HepG2 (cell line): ENCODE results near the gene MINDY3. TPM values are rescaled to one million over a fixed set of nuclear protein-coding genes. Genes with fewer than 3 reads are reported as not detected.
A peak's percentile ranks its signal among the peaks of the same experiment; 100 is the strongest.

Experiments used
- ADNP ChIP-seq: sonication (generic); formaldehyde crosslinking; IDR thresholded peaks from 2 replicates; pipeline ENCODE4 v1.4.0; 2020; ENCODE audit warnings: missing genetic modification reagents
- ATF7 ChIP-seq, 2 experiments: fragments of 450-650 bp in 1 of 2; sonication (generic) in 1 of 2; formaldehyde crosslinking in 1 of 2; IDR thresholded peaks; 2 replicates each; pipeline versions ENCODE4 v1.4.0 to v1.6.1; 2016 to 2020; ENCODE audit warnings: antibody characterized with exemption in 1 of 2, mild to moderate bottlenecking in 1 of 2, missing genetic modification reagents in 1 of 2
- CREB1 ChIP-seq, 2 experiments: fragments of 450-650 bp in 1 of 2; IDR thresholded peaks; 2 replicates each; pipeline ENCODE4 v1.6.1; 2016 to 2017; ENCODE audit warnings: control low read depth in 1 of 2, mild to moderate bottlenecking in 1 of 2, missing compliant biosample characterization in 1 of 2, missing genetic modification characterization in 1 of 2
- EED ChIP-seq: sonication (generic); formaldehyde crosslinking; IDR thresholded peaks from 2 replicates; pipeline ENCODE4 v1.5.0; 2020; ENCODE audit warnings: mild to moderate bottlenecking, missing genetic modification reagents
- ETV6 ChIP-seq: sonication (generic); formaldehyde crosslinking; conservative IDR thresholded peaks from 2 replicates; pipeline ENCODE4 v1.4.0; 2020; ENCODE audit warnings: missing genetic modification reagents
- HNRNPUL1 ChIP-seq: fragments of 200-400 bp; formaldehyde crosslinking; IDR thresholded peaks from 2 replicates; pipeline ENCODE4 v1.6.1; 2017; ENCODE audit warnings: low read depth, mild to moderate bottlenecking, low read length, moderate library complexity
- HOXD1 ChIP-seq: sonication (generic); formaldehyde crosslinking; IDR thresholded peaks from 2 replicates; pipeline ENCODE4 v1.5.0; 2020; ENCODE audit warnings: missing genetic modification reagents
- KMT2A ChIP-seq: sonication (generic); formaldehyde crosslinking; IDR thresholded peaks from 2 replicates; pipeline ENCODE4 v1.4.0; 2020; ENCODE audit warnings: missing genetic modification reagents
- KMT2B ChIP-seq: IDR thresholded peaks from 2 replicates; pipeline ENCODE4 v1.6.1; 2016; ENCODE audit warnings: missing genetic modification reagents, missing compliant biosample characterization
- PHF8 ChIP-seq: sonication (generic); formaldehyde crosslinking; IDR thresholded peaks from 2 replicates; pipeline ENCODE4 v1.5.0; 2020; ENCODE audit warnings: missing genetic modification reagents
- REL ChIP-seq: sonication (generic); formaldehyde crosslinking; conservative IDR thresholded peaks from 2 replicates; pipeline ENCODE4 v1.8.0; 2022; ENCODE audit warnings: mild to moderate bottlenecking, missing genetic modification reagents, moderate library complexity
- SAP130 ChIP-seq: IDR thresholded peaks from 2 replicates; pipeline ENCODE4 v1.6.1; 2016; ENCODE audit warnings: low read depth
- SIN3A ChIP-seq: IDR thresholded peaks from 2 replicates; pipeline ENCODE4 v1.6.1; 2011; ENCODE audit warnings: low read depth, mild to moderate bottlenecking, control low read depth, low read length, borderline replicate concordance
- TOE1 ChIP-seq: sonication (generic); formaldehyde crosslinking; IDR thresholded peaks from 2 replicates; pipeline ENCODE4 v1.4.0; 2020; ENCODE audit warnings: mild to moderate bottlenecking, missing genetic modification reagents
- YEATS2 ChIP-seq: sonication (generic); formaldehyde crosslinking; IDR thresholded peaks from 2 replicates; pipeline ENCODE4 v1.4.0; 2020; ENCODE audit warnings: missing genetic modification reagents, borderline replicate concordance
- ZMYM2 ChIP-seq: sonication (generic); formaldehyde crosslinking; IDR thresholded peaks from 2 replicates; pipeline ENCODE4 v1.8.0; 2022; ENCODE audit warnings: mild to moderate bottlenecking, missing genetic modification reagents
- ZNF20 ChIP-seq: sonication (generic); formaldehyde crosslinking; IDR thresholded peaks from 2 replicates; pipeline ENCODE4 v1.4.0; 2020; ENCODE audit warnings: mild to moderate bottlenecking, moderate library complexity, missing genetic modification reagents
- ZNF3 ChIP-seq: IDR thresholded peaks from 2 replicates; pipeline ENCODE4 v1.7.0; 2017; ENCODE audit warnings: inconsistent platforms
- ZNF672 ChIP-seq: sonication (generic); formaldehyde crosslinking; IDR thresholded peaks from 2 replicates; pipeline ENCODE4 v1.8.1; 2022; ENCODE audit warnings: missing genetic modification reagents
- ZNF766 ChIP-seq: sonication (generic); formaldehyde crosslinking; IDR thresholded peaks from 2 replicates; pipeline ENCODE4 v1.5.0; 2020; ENCODE audit warnings: missing genetic modification reagents, borderline replicate concordance
- ZNF773 ChIP-seq: sonication (generic); formaldehyde crosslinking; IDR thresholded peaks from 2 replicates; pipeline ENCODE4 v1.4.0; 2020; ENCODE audit warnings: missing genetic modification reagents, borderline replicate concordance
- ZNF816 ChIP-seq: sonication (generic); formaldehyde crosslinking; IDR thresholded peaks from 2 replicates; pipeline ENCODE4 v1.8.0; 2022; ENCODE audit warnings: missing genetic modification reagents, mild to moderate bottlenecking, borderline replicate concordance
- ZNF839 ChIP-seq: sonication (generic); formaldehyde crosslinking; IDR thresholded peaks from 2 replicates; pipeline ENCODE4 v1.4.0; 2020; ENCODE audit warnings: missing genetic modification reagents, mild to moderate bottlenecking, borderline replicate concordance
- ZSCAN31 ChIP-seq: sonication (generic); formaldehyde crosslinking; IDR thresholded peaks from 2 replicates; pipeline ENCODE4 v1.5.0; 2020; ENCODE audit warnings: low read depth, mild to moderate bottlenecking, missing genetic modification reagents
- polyA plus RNA-seq, 8 experiments: library from polyadenylated mRNA; depleted of rRNA in 3 of 8; stranded (reverse) in 7 of 8; unstranded in 1 of 8; fragments of >200 nt; fragmentation: Illumina TruSeq in 4 of 8; extraction: Trizol in 4 of 8; gene quantifications; 2 replicates each; pipeline versions ENCODE4 v1.2.1 to v1.2.3, GENCODE V29; 2011 to 2016; ENCODE audit warnings: low read depth in 4 of 8, missing spikeins in 1 of 8, mixed read lengths in 1 of 8; ENCODE audit not compliant: insufficient read depth in 1 of 8
- total RNA-seq, 5 experiments: library from RNA; depleted of rRNA; stranded (reverse); fragments of >200 nt; fragmentation: Illumina TruSeq; extraction: Trizol; gene quantifications; 2 replicates each; pipeline ENCODE4 v1.2.3, GENCODE V29; 2016; ENCODE audit warnings: low read depth in 1 of 5
- TF ChIP-seq, protein P1 (sequence below): IDR thresholded peaks from 2 replicates; pipeline ENCODE4 v1.6.1; 2012; ENCODE audit warnings: low read depth, low read length, improper control_type of control experiment
- TF ChIP-seq, protein P2 (sequence below): sonication (generic); formaldehyde crosslinking; conservative IDR thresholded peaks from 2 replicates; pipeline ENCODE4 v1.4.0; 2020; ENCODE audit warnings: missing genetic modification reagents
- TF ChIP-seq, protein P3 (sequence below): sonication (generic); formaldehyde crosslinking; IDR thresholded peaks from 2 replicates; pipeline ENCODE4 v1.4.0; 2020; ENCODE audit warnings: mild to moderate bottlenecking, missing genetic modification reagents
- TF ChIP-seq, protein P4 (sequence below): sonication (generic); formaldehyde crosslinking; IDR thresholded peaks from 2 replicates; pipeline ENCODE4 v1.5.0; 2020; ENCODE audit warnings: missing genetic modification reagents

MINDY3 gene
- total and polyA plus RNA-seq, 2 of the 13 experiments (the other 11 are each of a cell fraction or from before 2014, with no cell fraction given), result 6.4 to 17.5 TPM

DNA sequence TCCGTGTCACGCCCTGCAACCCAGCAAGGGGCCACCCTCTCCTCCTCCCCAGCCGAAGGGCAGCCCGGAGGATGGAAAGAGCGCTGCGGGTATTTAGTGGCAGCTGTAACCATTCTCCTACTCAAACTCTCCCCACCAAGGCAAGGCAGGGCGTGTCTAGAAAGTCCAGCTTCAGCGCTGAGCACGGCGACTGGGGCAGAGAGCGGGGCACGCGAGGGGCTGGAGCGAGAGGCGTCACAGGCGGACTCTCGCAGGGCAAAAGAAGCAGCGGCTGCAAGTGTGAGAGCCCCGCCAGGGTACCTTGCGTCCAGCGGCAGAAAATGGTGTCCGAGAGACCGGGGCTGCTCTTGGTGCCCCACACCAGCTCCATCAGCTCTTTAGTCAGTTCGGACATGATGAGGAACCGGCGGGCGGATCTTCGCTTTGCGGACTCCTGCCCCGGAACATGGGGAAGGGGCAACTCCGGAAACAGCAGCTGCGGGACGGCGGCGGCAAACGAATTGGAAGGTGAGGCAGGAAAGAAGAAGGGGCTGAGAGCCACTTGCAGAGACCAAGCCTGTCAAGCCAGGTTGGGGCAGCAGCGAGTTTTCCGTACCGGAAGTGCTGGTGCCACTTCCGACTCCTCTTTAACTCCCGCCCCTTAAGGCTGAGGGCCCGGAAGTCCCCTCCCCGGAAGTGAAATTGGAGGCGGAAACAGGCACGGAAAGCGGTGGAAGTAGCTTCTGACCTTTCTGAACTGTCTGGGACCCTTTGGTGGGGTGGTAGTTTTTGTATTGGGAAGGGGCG is at the start of gene MINDY3 (continued):
- TF ChIP-seq YEATS2, result peak; percentile 77; the same call in 1 of the 2 replicates
- TF ChIP-seq SIN3A, result peak; percentile 64; the same call in 1 of the 2 replicates
- TF ChIP-seq, protein P1, sequence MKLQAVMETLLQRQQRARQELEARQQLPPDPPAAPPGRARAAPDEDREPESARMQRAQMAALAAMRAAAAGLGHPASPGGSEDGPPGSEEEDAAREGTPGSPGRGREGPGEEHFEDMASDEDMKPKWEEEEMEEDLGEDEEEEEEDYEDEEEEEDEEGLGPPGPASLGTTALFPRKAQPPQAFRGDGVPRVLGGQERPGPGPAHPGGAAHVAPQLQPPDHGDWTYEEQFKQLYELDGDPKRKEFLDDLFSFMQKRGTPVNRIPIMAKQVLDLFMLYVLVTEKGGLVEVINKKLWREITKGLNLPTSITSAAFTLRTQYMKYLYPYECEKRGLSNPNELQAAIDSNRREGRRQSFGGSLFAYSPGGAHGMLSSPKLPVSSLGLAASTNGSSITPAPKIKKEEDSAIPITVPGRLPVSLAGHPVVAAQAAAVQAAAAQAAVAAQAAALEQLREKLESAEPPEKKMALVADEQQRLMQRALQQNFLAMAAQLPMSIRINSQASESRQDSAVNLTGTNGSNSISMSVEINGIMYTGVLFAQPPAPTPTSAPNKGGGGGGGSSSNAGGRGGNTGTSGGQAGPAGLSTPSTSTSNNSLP, result no peak
- no peak for TF ChIP-seq ZNF816
- no peak for TF ChIP-seq ZMYM2 (CRISPR knock-in tag)
- TF ChIP-seq, protein P2, sequence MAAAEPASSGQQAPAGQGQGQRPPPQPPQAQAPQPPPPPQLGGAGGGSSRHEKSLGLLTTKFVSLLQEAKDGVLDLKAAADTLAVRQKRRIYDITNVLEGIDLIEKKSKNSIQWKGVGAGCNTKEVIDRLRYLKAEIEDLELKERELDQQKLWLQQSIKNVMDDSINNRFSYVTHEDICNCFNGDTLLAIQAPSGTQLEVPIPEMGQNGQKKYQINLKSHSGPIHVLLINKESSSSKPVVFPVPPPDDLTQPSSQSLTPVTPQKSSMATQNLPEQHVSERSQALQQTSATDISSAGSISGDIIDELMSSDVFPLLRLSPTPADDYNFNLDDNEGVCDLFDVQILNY (CRISPR knock-in tag), result no peak
- no peak for TF ChIP-seq HOXD1 (CRISPR knock-in tag)
- TF ChIP-seq ETV6 (CRISPR knock-in tag), result peak; percentile 97
- TF ChIP-seq ZNF20 (CRISPR knock-in tag), result no peak
- TF ChIP-seq ZNF3 (CRISPR knock-in tag), result no peak
- TF ChIP-seq EED (CRISPR knock-in tag), result no peak
- TF ChIP-seq, protein P3, sequence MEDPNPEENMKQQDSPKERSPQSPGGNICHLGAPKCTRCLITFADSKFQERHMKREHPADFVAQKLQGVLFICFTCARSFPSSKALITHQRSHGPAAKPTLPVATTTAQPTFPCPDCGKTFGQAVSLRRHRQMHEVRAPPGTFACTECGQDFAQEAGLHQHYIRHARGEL (CRISPR knock-in tag), result no peak
- TF ChIP-seq SAP130 (CRISPR knock-in tag), result peak; percentile 83
- TF ChIP-seq CREB1 (IDR thresholded peaks at IDR 0.05), result no peak
- TF ChIP-seq CREB1 (CRISPR knock-in tag; IDR thresholded peaks at IDR 0.05), result peak; percentile 66
- TF ChIP-seq KMT2B (CRISPR knock-in tag), result peak; percentile 67
- TF ChIP-seq PHF8, result peak; percentile 80
- TF ChIP-seq, protein P4, sequence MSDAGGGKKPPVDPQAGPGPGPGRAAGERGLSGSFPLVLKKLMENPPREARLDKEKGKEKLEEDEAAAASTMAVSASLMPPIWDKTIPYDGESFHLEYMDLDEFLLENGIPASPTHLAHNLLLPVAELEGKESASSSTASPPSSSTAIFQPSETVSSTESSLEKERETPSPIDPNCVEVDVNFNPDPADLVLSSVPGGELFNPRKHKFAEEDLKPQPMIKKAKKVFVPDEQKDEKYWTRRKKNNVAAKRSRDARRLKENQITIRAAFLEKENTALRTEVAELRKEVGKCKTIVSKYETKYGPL (CRISPR knock-in tag), result no peak
- TF ChIP-seq ZSCAN31 (CRISPR knock-in tag), result peak; percentile 62; the same call in 1 of the 2 replicates
- no peak for TF ChIP-seq TOE1 (CRISPR knock-in tag)
- TF ChIP-seq ZNF672 (CRISPR knock-in tag), result no peak
- TF ChIP-seq ADNP, result no peak
- peak; percentile 52; the same call in 1 of the 2 replicates for TF ChIP-seq KMT2A (CRISPR knock-in tag)
- no peak for TF ChIP-seq ATF7 (IDR thresholded peaks at IDR 0.05)
- TF ChIP-seq ATF7 (CRISPR knock-in tag; IDR thresholded peaks at IDR 0.05), result no peak
- TF ChIP-seq HNRNPUL1, result no peak
- TF ChIP-seq ZNF839 (CRISPR knock-in tag), result peak; percentile 36; the same call in 1 of the 2 replicates
- TF ChIP-seq REL, result no peak
- TF ChIP-seq ZNF766, result no peak
- no peak for TF ChIP-seq ZNF773 (CRISPR knock-in tag)
